Uterus (tissue), 2 donors: ENCODE data around the gene BNIP1.

Experiments used
- POLR2A ChIP-seq, 2 donors: fragments of 450-650 bp; IDR thresholded peaks; one replicate each; pipeline ENCODE4 v1.6.1; 2016; ENCODE audit warnings: antibody characterized with exemption in 2 of 2, mild to moderate bottlenecking in 1 of 2, moderate library complexity in 1 of 2
- TF ChIP-seq, protein P1 (sequence below), 4 experiments: fragments of 200-600 bp in 2 of 4; fragments of 450-650 bp in 2 of 4; sonication (generic) in 2 of 4; IDR thresholded peaks; one replicate each; pipeline ENCODE4 v1.5.1; 2016 to 2019; ENCODE audit warnings: antibody characterized with exemption in 4 of 4, mild to moderate bottlenecking in 2 of 4, moderate library complexity in 1 of 4

- TF ChIP-seq, protein P1, sequence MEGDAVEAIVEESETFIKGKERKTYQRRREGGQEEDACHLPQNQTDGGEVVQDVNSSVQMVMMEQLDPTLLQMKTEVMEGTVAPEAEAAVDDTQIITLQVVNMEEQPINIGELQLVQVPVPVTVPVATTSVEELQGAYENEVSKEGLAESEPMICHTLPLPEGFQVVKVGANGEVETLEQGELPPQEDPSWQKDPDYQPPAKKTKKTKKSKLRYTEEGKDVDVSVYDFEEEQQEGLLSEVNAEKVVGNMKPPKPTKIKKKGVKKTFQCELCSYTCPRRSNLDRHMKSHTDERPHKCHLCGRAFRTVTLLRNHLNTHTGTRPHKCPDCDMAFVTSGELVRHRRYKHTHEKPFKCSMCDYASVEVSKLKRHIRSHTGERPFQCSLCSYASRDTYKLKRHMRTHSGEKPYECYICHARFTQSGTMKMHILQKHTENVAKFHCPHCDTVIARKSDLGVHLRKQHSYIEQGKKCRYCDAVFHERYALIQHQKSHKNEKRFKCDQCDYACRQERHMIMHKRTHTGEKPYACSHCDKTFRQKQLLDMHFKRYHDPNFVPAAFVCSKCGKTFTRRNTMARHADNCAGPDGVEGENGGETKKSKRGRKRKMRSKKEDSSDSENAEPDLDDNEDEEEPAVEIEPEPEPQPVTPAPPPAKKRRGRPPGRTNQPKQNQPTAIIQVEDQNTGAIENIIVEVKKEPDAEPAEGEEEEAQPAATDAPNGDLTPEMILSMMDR (IDR thresholded peaks at IDR 0.05) = no peak
- TF ChIP-seq POLR2A (IDR thresholded peaks at IDR 0.05) = no peak
These were observed 36.0 kb downstream of the BNIP1 start for GRCh38 chr5:173180331-173180730.
